Naive thymus-derived CD4-positive, alpha-beta T cell (primary cell): ENCODE measurements around the gene DEUP1. TPM values are rescaled to one million over a fixed set of nuclear protein-coding genes. Genes with fewer than 3 reads are reported as not detected.

Experiments used
- ATAC-seq: fragments of 150-1000 bp; cut with Tn5 transposase; 2 replicates; pipeline ENCODE4 v1.10.0; 2021; ENCODE audit warnings: mild to moderate bottlenecking, moderate library complexity
- CTCF ChIA-PET: fragments of 350-600 bp; sonication (Branson Sonifier 250); formaldehyde crosslinking; loops from one replicate; lab custom pipeline; 2021; ENCODE audit warnings: antibody characterized with exemption; lab: Charles Lee
- POLR2A ChIA-PET: fragments of 350-600 bp; sonication (Branson Sonifier 250); formaldehyde crosslinking; loops from one replicate; lab custom pipeline; 2021; ENCODE audit warnings: antibody characterized with exemption, inconsistent platforms; lab: Charles Lee
- DNase-seq, 9 donors: peaks; one replicate each; pipeline versions ENCODE4 v3.0.0 to v3.0.0-alpha.2; 2020 to 2022; ENCODE audit warnings: mixed read lengths in 1 of 9
- H3K27ac ChIP-seq: one replicate; pipeline ENCODE4 v1.7.0; 2013; ENCODE audit warnings: mild to moderate bottlenecking, low read depth, low read length, moderate library complexity
- H3K27me3 ChIP-seq, 2 donors: one replicate each; pipeline ENCODE4 v1.7.0; 2013; ENCODE audit warnings: low read length in 2 of 2, mild to moderate bottlenecking in 2 of 2, moderate library complexity in 2 of 2; ENCODE audit not compliant: control insufficient read depth in 2 of 2, insufficient read depth in 2 of 2
- H3K36me3 ChIP-seq, 3 experiments: 1 replicate in 2 of 3; 2 replicates in 1 of 3; pipeline ENCODE4 v1.7.0; 2013; ENCODE audit warnings: low read length in 3 of 3, mild to moderate bottlenecking in 3 of 3, moderate library complexity in 1 of 3; ENCODE audit not compliant: insufficient read depth in 3 of 3, control insufficient read depth in 2 of 3
- H3K4me1 ChIP-seq, 2 donors: one replicate each; pipeline ENCODE4 v1.7.0; 2013; ENCODE audit warnings: low read length in 2 of 2, mild to moderate bottlenecking in 2 of 2, moderate library complexity in 1 of 2; ENCODE audit not compliant: control insufficient read depth in 2 of 2, insufficient read depth in 2 of 2
- H3K4me3 ChIP-seq: 2 replicates; pipeline ENCODE4 v1.7.0; 2013; ENCODE audit warnings: mild to moderate bottlenecking, low read length
- H3K9me3 ChIP-seq, 3 experiments: 1 replicate in 2 of 3; 2 replicates in 1 of 3; pipeline ENCODE4 v1.7.0; 2013; ENCODE audit warnings: low read length in 3 of 3; ENCODE audit not compliant: control insufficient read depth in 2 of 3
- H3K27ac Mint-ChIP-seq, 9 donors: one replicate each; pipeline ENCODE4 v1.8.0; 2020 to 2022; ENCODE audit warnings: mixed read lengths in 9 of 9, mild to moderate bottlenecking in 8 of 9, moderate library complexity in 5 of 9, inconsistent platforms in 2 of 9
- H3K27me3 Mint-ChIP-seq, 5 donors: one replicate each; pipeline ENCODE4 v1.8.0; 2021 to 2022; ENCODE audit warnings: mixed read lengths in 5 of 5, mild to moderate bottlenecking in 1 of 5
- H3K36me3 Mint-ChIP-seq, 5 donors: one replicate each; pipeline ENCODE4 v1.8.0; 2020 to 2022; ENCODE audit warnings: mixed read lengths in 5 of 5, mild to moderate bottlenecking in 3 of 5, inconsistent platforms in 1 of 5
- H3K4me1 Mint-ChIP-seq, 7 donors: one replicate each; pipeline ENCODE4 v1.8.0; 2020 to 2022; ENCODE audit warnings: mixed read lengths in 7 of 7, mild to moderate bottlenecking in 3 of 7, inconsistent platforms in 1 of 7
- H3K4me3 Mint-ChIP-seq, 10 donors: one replicate each; pipeline ENCODE4 v1.8.0; 2020 to 2022; ENCODE audit warnings: mild to moderate bottlenecking in 10 of 10, mixed read lengths in 10 of 10, moderate library complexity in 6 of 10, inconsistent platforms in 2 of 10
- H3K9me3 Mint-ChIP-seq, 11 donors: one replicate each; pipeline ENCODE4 v1.8.0; 2020 to 2022; ENCODE audit warnings: mixed read lengths in 11 of 11, mild to moderate bottlenecking in 4 of 11, inconsistent platforms in 1 of 11, moderate library complexity in 1 of 11
- intact Hi-C, 2 donors: fragments of 100-400 bp; cut with micrococcal nuclease; formaldehyde crosslinking; loops; one replicate each; pipeline ENCODE4 v1.15.1; 2023
- polyA plus RNA-seq, 2 donors: library from polyadenylated mRNA; unstranded; fragments of 300-500 nt; fragmentation: Illumina TruSeq; gene quantifications; one replicate each; pipeline ENCODE4 v1.2.3, GENCODE V29; 2021
- total RNA-seq, 6 experiments: library from RNA in 5 of 6; stranded (reverse) in 5 of 6; gene quantifications; 1 replicate in 5 of 6; 2 replicates in 1 of 6; pipeline ENCODE4 v1.2.3 and lab custom pipeline; 2021 to 2026

DEUP1 gene
- total and polyA plus RNA-seq, 7 experiments from 2014 or later: not detected

DNA sequence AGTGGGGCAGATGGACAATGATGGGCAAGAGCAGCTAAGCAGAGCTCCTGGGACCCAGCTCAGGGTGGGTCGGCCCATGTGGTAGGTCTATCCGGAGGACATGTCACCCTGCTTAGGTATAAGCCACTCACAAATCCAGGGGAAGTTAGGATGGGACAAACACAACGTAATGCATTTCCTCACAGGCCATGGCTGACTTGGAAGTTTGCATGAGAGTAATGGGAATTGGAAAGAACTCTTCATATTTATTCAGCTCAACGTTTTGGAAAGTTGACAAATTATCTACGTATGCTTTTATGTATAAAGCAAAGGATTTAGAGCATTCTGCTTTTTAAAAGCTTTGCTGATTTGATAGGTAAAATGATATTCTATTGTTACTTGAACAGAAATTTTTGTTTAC lies 137.7 kb downstream of the DEUP1 start:
- no peaks in the 10 kb centered on the region for H3K4me1 ChIP-seq
- Mint-ChIP-seq H3K27me3 (peaks cover 5 to 9% (median 6%) of the 10 kb centered on the region in 5 donors), H3K9me3 (peaks cover 0 to 1% (median 0%) of the 10 kb centered on the region in 11 donors), H3K4me3 (no peak overlapping the region), H3K27ac (no peak overlapping the region), H3K4me1 (no peaks in the 10 kb centered on the region), H3K36me3 (no peaks in the 10 kb centered on the region)
- DNase-seq (no peak), ATAC-seq (no peak)
- ChIA-PET POLR2A (no interaction called here), CTCF (no interaction called here)
- H3K27me3 ChIP-seq: no peaks in the 10 kb centered on the region
- H3K9me3 ChIP-seq: no peaks in the 10 kb centered on the region
- no peak overlapping the region for H3K27ac ChIP-seq
- intact Hi-C loops: no loop called here
- H3K36me3 ChIP-seq: no peaks in the 10 kb centered on the region
- H3K4me3 ChIP-seq: no peak overlapping the region

DNA sequence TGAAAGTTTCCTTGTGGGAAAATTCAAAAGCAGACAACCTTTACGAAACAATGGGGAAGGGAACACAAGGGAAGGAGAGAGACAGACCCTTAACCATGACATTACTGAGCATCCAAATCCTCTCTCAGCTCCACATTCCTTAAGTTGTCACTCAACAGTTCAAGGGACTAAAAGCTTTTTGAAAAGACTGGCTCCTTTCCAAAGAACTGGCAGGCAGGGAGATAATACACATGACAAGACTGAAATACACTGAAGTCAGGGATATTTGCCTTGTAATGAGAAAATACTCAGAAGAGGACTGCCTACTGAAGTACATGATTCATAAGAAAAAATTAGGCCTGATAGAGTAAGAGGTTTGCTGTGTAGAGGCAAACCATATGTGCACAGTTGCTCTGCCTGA lies 143.6 kb downstream of the DEUP1 start:
- H3K9me3 ChIP-seq: no peaks in the 10 kb centered on the region
- no peak overlapping the region for H3K4me3 Mint-ChIP-seq
- peaks cover 0 to 1% (median 0%) of the 10 kb centered on the region in 11 donors for H3K9me3 Mint-ChIP-seq
- CTCF ChIA-PET: no interaction called here
- no peaks in the 10 kb centered on the region for H3K4me1 ChIP-seq
- peaks cover 0 to 9% (median 6%) of the 10 kb centered on the region in 5 donors for H3K27me3 Mint-ChIP-seq
- H3K4me1 Mint-ChIP-seq: no peaks in the 10 kb centered on the region
- POLR2A ChIA-PET: no interaction called here
- H3K27ac Mint-ChIP-seq: no peak overlapping the region
- no peak for DNase-seq
- H3K4me3 ChIP-seq: no peak overlapping the region
- intact Hi-C loops: no loop called here
- peaks cover 0 to 2% (median 0%) of the 10 kb centered on the region in 5 donors for H3K36me3 Mint-ChIP-seq
- no peak overlapping the region for H3K27ac ChIP-seq
- H3K36me3 ChIP-seq: no peaks in the 10 kb centered on the region
- ATAC-seq: no peak
- no peaks in the 10 kb centered on the region for H3K27me3 ChIP-seq

DNA sequence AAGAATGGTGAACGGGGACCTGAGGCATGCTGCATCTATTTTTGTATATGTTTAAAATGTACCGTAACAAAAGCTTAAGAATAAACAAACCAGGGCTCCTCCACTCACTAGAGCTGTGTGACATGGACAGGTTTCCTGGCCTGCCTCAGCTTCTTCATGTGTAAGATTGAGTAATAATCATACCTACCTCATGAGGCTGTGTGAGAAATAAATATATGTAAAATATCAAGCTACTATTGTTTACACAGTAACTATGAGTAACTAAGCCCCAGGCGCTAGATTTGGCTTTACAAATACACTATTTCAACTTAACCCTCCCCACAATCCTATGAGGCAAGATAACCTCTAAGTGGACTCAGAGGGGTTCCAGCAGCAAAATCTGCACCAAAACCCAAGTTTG lies 146.3 kb downstream of the DEUP1 start:
- Mint-ChIP-seq H3K27ac (no peak overlapping the region), H3K9me3 (no peaks in the 10 kb centered on the region), H3K36me3 (peaks cover 0 to 2% (median 0%) of the 10 kb centered on the region in 5 donors), H3K27me3 (peaks cover 0 to 8% (median 6%) of the 10 kb centered on the region in 5 donors), H3K4me1 (no peaks in the 10 kb centered on the region), H3K4me3 (no peak overlapping the region)
- no peak for DNase-seq
- H3K36me3 ChIP-seq: no peaks in the 10 kb centered on the region
- POLR2A ChIA-PET: no interaction called here
- H3K27ac ChIP-seq: no peak overlapping the region
- no peak for ATAC-seq
- intact Hi-C loops: no loop called here
- H3K4me3 ChIP-seq: no peak overlapping the region
- CTCF ChIA-PET: no interaction called here
- no peaks in the 10 kb centered on the region for H3K9me3 ChIP-seq
- H3K4me1 ChIP-seq: no peaks in the 10 kb centered on the region
- H3K27me3 ChIP-seq: no peaks in the 10 kb centered on the region

DNA sequence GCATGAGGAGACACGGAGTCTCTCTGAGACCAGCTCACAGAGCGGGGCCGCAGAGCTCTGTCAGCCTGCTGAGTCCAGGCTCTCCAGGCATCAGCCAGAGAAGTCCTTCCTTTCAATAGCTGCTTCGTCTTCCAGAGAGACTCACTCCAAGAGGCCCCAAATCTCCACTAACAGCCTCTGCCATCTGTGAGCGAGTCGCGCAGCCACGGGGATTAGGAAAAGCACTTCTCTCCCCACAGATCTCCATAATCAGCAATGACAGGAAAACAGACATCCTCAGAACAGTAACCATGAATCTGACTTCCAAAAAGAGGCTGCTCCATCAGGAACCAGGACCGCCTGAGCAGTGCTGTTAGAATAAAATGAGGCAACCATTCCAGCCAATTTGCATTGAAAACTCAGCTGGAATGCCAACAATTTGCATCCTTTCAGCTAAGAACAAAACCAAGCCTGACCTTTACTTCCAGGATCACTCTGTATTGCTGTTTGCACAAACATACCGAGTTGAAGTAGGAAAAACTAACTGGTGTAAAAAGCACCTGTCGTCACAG lies 147.2 kb downstream of the DEUP1 start:
- Histone ChIP-seq H3K27me3 (no peaks in the 10 kb centered on the region), H3K27ac (no peak overlapping the region), H3K36me3 (no peaks in the 10 kb centered on the region), H3K9me3 (no peaks in the 10 kb centered on the region), H3K4me3 (no peak overlapping the region), H3K4me1 (no peaks in the 10 kb centered on the region)
- CTCF ChIA-PET: no interaction called here
- H3K27ac Mint-ChIP-seq: no peak overlapping the region
- POLR2A ChIA-PET: no interaction called here
- intact Hi-C loops: no loop called here
- ATAC-seq: no peak
- DNase-seq: no peak
- H3K36me3 Mint-ChIP-seq: peaks cover 0 to 2% (median 0%) of the 10 kb centered on the region in 5 donors
- no peaks in the 10 kb centered on the region for H3K4me1 Mint-ChIP-seq
- no peaks in the 10 kb centered on the region for H3K9me3 Mint-ChIP-seq
- no peak overlapping the region for H3K4me3 Mint-ChIP-seq
- peaks cover 0 to 3% (median 0%) of the 10 kb centered on the region in 5 donors for H3K27me3 Mint-ChIP-seq

DNA sequence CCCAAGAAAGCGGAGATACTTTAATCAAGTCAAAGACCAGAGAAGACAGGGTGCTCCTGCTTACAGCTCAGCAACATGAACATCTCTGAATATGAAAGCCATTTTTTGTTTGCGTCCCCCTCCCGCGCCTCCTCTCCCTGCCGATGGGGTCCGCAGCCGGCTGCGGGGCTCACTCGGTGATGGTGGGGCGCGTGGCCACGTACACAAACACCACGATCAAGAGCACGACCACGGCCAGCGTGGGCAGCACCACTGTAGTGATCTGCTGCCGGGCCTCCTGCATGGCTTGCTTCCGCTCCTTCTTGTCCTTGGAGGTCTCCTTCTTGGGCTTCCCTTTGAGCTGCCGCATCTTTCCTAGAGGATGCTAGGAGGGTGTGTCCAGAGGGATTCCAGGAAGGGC lies 148.3 kb downstream of the DEUP1 start:
- CTCF ChIA-PET: no interaction called here
- H3K4me3 Mint-ChIP-seq: no peak overlapping the region
- H3K4me3 ChIP-seq: no peak overlapping the region
- H3K27me3 Mint-ChIP-seq: no peaks in the 10 kb centered on the region
- intact Hi-C loops: no loop called here
- ATAC-seq (no peak), DNase-seq (no peak)
- H3K27ac Mint-ChIP-seq: no peak overlapping the region
- POLR2A ChIA-PET: no interaction called here
- H3K36me3 Mint-ChIP-seq: peaks cover 0 to 2% (median 0%) of the 10 kb centered on the region in 5 donors
- no peaks in the 10 kb centered on the region for H3K9me3 ChIP-seq
- no peaks in the 10 kb centered on the region for H3K4me1 ChIP-seq
- H3K27me3 ChIP-seq: no peaks in the 10 kb centered on the region
- H3K4me1 Mint-ChIP-seq: no peaks in the 10 kb centered on the region
- H3K27ac ChIP-seq: no peak overlapping the region
- H3K36me3 ChIP-seq: no peaks in the 10 kb centered on the region
- no peaks in the 10 kb centered on the region for H3K9me3 Mint-ChIP-seq

DNA sequence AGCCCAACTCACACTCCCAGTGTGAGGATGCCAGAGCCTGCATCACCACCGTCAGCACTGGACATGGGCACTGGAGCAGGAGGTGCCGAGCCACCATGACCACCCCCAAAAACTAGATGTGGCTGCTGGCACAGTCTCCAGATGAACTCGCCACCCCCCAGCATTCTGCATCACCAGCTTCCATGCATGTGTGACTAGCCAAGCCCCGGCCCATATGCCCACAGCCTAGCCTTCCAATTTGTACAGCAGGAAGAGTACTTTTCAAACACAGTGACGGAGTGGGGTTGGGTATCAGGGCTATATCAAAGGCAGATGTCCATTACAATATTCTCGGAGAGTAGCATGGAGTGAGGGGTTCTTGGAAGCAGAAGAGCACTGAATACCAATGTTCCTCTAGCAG lies 149.7 kb downstream of the DEUP1 start:
- H3K36me3 ChIP-seq: no peaks in the 10 kb centered on the region
- ATAC-seq: no peak
- Mint-ChIP-seq H3K27me3 (no peaks in the 10 kb centered on the region), H3K4me3 (no peak overlapping the region), H3K27ac (no peak overlapping the region), H3K36me3 (peaks cover 0 to 2% (median 0%) of the 10 kb centered on the region in 5 donors), H3K4me1 (no peaks in the 10 kb centered on the region), H3K9me3 (no peaks in the 10 kb centered on the region)
- ChIA-PET CTCF (no interaction called here), POLR2A (no interaction called here)
- no peaks in the 10 kb centered on the region for H3K9me3 ChIP-seq
- DNase-seq: no peak
- H3K4me1 ChIP-seq: no peaks in the 10 kb centered on the region
- no peak overlapping the region for H3K4me3 ChIP-seq
- H3K27me3 ChIP-seq: no peaks in the 10 kb centered on the region
- no peak overlapping the region for H3K27ac ChIP-seq
- intact Hi-C loops: no loop called here

DNA sequence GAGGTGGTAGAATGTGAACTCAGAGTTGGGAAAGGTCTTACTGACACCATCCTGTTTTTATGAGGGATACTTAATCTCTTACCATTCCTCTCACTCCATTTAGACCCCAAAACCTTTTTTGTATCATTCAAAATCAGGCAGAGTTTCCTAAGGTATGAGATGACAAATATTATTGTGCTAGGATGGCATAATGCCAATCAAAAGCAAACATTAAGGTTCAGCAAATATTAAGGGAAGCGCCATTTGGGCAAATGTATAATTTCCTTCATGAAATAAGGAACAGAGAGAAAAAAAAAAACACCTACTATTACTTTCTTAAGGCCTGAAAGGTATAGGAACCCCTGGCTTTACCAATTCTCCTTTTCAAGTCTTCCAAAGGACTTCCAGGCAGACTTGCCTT lies 150.2 kb downstream of the DEUP1 start:
- H3K9me3 ChIP-seq: no peaks in the 10 kb centered on the region
- Mint-ChIP-seq H3K27ac (no peak overlapping the region), H3K9me3 (no peaks in the 10 kb centered on the region), H3K4me3 (no peak overlapping the region), H3K4me1 (no peaks in the 10 kb centered on the region), H3K36me3 (peaks cover 0 to 2% (median 0%) of the 10 kb centered on the region in 5 donors), H3K27me3 (no peaks in the 10 kb centered on the region)
- no peaks in the 10 kb centered on the region for H3K36me3 ChIP-seq
- ATAC-seq: no peak
- H3K27ac ChIP-seq: no peak overlapping the region
- no peak for DNase-seq
- CTCF ChIA-PET: no interaction called here
- no peaks in the 10 kb centered on the region for H3K4me1 ChIP-seq
- intact Hi-C loops: no loop called here
- POLR2A ChIA-PET: no interaction called here
- H3K27me3 ChIP-seq: no peaks in the 10 kb centered on the region
- H3K4me3 ChIP-seq: no peak overlapping the region
